ENCODE data around the gene MXRA5.

DNA sequence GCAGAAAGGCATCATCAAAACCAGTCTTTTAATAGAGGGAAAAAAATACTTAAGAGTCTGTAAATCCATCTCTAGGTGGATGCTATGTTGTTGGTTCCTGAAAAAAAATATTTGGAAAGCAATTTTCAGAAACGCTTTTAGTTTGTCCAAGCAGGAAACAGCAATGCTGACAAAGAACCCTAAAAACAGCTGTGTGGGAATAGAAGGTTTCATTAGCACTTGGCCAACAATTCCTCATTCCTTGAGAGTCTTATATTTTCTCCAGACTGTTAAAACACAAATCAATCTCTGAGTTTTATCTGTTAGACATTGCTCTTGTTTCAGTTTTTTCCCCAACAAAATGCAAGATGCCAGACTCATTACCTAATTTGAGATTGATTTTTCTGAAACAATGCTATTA lies 6.4 kb downstream of the MXRA5 start:
- no peak for TF ChIP-seq POLR2A (IDR thresholded peaks at IDR 0.05; ENCODE audit: low read depth, low read length)
- TF ChIP-seq TAF1 (IDR thresholded peaks at IDR 0.05; ENCODE audit: low read depth, low read length): no peak
